Measurements from ENCODE around the gene C3orf33.

DNA sequence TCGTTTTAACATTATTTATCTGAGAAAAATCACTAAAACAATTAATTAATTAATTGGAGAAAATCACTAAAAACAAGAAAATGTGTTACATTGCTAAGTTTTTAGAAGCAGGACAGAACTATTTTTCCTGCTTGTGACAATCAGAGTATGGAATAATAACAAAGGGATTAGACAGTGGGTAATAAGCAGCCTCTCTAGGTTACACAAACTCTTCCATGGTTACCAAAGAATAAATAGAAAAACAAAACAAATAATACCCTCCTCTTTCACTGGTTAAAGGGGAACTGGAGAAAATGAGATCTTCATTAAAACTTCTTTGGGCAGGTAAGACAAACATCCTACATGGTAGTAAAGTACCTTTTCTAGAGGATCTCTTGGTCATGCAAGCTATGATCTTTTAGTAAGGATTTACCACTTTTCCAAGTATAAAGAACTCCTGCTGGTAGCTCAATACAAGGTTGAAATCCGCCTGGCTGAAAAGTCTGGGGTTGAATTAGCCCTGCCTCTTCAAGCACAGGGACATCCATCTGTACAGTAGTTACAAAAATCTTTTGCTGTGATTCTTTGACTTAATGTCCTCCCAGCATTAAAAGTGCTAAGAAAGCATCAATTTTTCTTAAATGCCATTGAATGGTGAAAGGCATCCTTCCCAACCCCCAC is 58.7 kb downstream of the C3orf33 start:
- TF ChIP-seq RAD21 (IDR thresholded peaks at IDR 0.05), result no peak
- TF ChIP-seq, protein P1, sequence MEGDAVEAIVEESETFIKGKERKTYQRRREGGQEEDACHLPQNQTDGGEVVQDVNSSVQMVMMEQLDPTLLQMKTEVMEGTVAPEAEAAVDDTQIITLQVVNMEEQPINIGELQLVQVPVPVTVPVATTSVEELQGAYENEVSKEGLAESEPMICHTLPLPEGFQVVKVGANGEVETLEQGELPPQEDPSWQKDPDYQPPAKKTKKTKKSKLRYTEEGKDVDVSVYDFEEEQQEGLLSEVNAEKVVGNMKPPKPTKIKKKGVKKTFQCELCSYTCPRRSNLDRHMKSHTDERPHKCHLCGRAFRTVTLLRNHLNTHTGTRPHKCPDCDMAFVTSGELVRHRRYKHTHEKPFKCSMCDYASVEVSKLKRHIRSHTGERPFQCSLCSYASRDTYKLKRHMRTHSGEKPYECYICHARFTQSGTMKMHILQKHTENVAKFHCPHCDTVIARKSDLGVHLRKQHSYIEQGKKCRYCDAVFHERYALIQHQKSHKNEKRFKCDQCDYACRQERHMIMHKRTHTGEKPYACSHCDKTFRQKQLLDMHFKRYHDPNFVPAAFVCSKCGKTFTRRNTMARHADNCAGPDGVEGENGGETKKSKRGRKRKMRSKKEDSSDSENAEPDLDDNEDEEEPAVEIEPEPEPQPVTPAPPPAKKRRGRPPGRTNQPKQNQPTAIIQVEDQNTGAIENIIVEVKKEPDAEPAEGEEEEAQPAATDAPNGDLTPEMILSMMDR (IDR thresholded peaks at IDR 0.05; ENCODE audit: low read depth, low read length, missing input control), result no peak
- TF ChIP-seq, protein P2, sequence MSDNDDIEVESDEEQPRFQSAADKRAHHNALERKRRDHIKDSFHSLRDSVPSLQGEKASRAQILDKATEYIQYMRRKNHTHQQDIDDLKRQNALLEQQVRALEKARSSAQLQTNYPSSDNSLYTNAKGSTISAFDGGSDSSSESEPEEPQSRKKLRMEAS (IDR thresholded peaks at IDR 0.05), result no peak
- TF ChIP-seq EGR1 (IDR thresholded peaks at IDR 0.05; ENCODE audit: low read depth in 2 of 2), result no peak
- TF ChIP-seq YY1 (IDR thresholded peaks at IDR 0.05), result no peak
- no peak for TF ChIP-seq TAF1 (conservative IDR thresholded peaks at IDR 0.05)
- TF ChIP-seq SP1 (IDR thresholded peaks at IDR 0.05), result no peak
- TF ChIP-seq GABPA (IDR thresholded peaks at IDR 0.05 in 1 of 2, conservative IDR thresholded peaks at IDR 0.05 in 1 of 2), result no peak
- no peak for TF ChIP-seq JUND (IDR thresholded peaks at IDR 0.05)
- TF ChIP-seq HNF4G (IDR thresholded peaks at IDR 0.05), result no peak

All from liver (tissue), 3 donors.